ENCODE measurements around the gene CDC42BPB. TPM values are rescaled to one million over a fixed set of nuclear protein-coding genes. Genes with fewer than 3 reads are reported as not detected.

Gene CDC42BPB
- total RNA-seq, 4 donors from 2014 or later, result 90.7 to 153 (median 101) TPM

- intact Hi-C loops (cut with DNase I), result no loop called here
- Histone ChIP-seq H3K36me3 (peaks cover 0 to 4% of the 10 kb centered on the region in 2 donors), H3K27me3 (no peaks in the 10 kb centered on the region), H3K27ac (no peak overlapping the region), H3K4me3 (replicated peaks in 1 of 3) (no peak overlapping the region), H3K4me1 (peaks cover 9 to 20% of the 10 kb centered on the region in 2 donors), H3K9me3 (no peaks in the 10 kb centered on the region)
- DNase-seq, result no peak
- TF ChIP-seq POLR2A (IDR thresholded peaks at IDR 0.05) (no peak), CTCF (IDR thresholded peaks at IDR 0.05) (no peak)
- 60 to 67% methylated on average over 11 of the region's 11 CpGs for WGBS, 2 donors
Observed at GRCh38 chr14:103014466-103015228, 42.7 kb downstream of the CDC42BPB start.

GRCh38 chr14:103013028-103013427 lies 44.3 kb downstream of the CDC42BPB start:
- peaks cover 3 to 4% of the 10 kb centered on the region in 2 donors for H3K36me3 ChIP-seq
- H3K4me3 ChIP-seq (replicated peaks in 1 of 3), result no peak overlapping the region
- no peaks in the 10 kb centered on the region for H3K9me3 ChIP-seq
- H3K27ac ChIP-seq, result no peak overlapping the region
- whole genome bisulfite sequencing, 2 donors, result 92 to 96% methylated on average over 12 of the region's 12 CpGs
- intact Hi-C loops (cut with DNase I), result no loop called here
- H3K4me1 ChIP-seq, result peaks cover 9 to 20% of the 10 kb centered on the region in 2 donors
- DNase-seq, result no peak
- TF ChIP-seq CTCF (IDR thresholded peaks at IDR 0.05), result no peak
- no peak for TF ChIP-seq POLR2A (IDR thresholded peaks at IDR 0.05)
- no peaks in the 10 kb centered on the region for H3K27me3 ChIP-seq

- H3K27me3 ChIP-seq, result no peaks in the 10 kb centered on the region
- no peak for TF ChIP-seq POLR2A (IDR thresholded peaks at IDR 0.05)
- TF ChIP-seq CTCF (IDR thresholded peaks at IDR 0.05), result no peak
- H3K27ac ChIP-seq, result no peak overlapping the region
- no peaks in the 10 kb centered on the region for H3K9me3 ChIP-seq
- H3K4me3 ChIP-seq (replicated peaks in 1 of 3), result no peak overlapping the region
- H3K36me3 ChIP-seq, result peaks cover 4 to 9% of the 10 kb centered on the region in 2 donors
- DNase-seq, result no peak
- WGBS, 2 donors, result 74 to 84% methylated on average over 2 of the region's 2 CpGs
- intact Hi-C loops (cut with DNase I), result no loop called here
- peaks cover 0 to 9% of the 10 kb centered on the region in 2 donors for H3K4me1 ChIP-seq
Observed at GRCh38 chr14:103009559-103009958, 47.8 kb downstream of the CDC42BPB start.

GRCh38 chr14:103008768-103009357 lies 48.5 kb downstream of the CDC42BPB start:
- H3K4me1 ChIP-seq, result peaks cover 0 to 4% of the 10 kb centered on the region in 2 donors
- no peaks in the 10 kb centered on the region for H3K27me3 ChIP-seq
- WGBS, 2 donors, result 80 to 82% methylated on average over 15 of the region's 15 CpGs
- TF ChIP-seq POLR2A (IDR thresholded peaks at IDR 0.05) (no peak), CTCF (IDR thresholded peaks at IDR 0.05) (no peak)
- no peak for DNase-seq
- no peak overlapping the region for H3K27ac ChIP-seq
- intact Hi-C loops (cut with DNase I), result no loop called here
- H3K9me3 ChIP-seq, result no peaks in the 10 kb centered on the region
- no peak overlapping the region for H3K4me3 ChIP-seq (replicated peaks in 1 of 3)
- peaks cover 4 to 9% of the 10 kb centered on the region in 2 donors for H3K36me3 ChIP-seq

GRCh38 chr14:103008126-103008525 lies 49.2 kb downstream of the CDC42BPB start:
- DNase-seq, result no peak
- Histone ChIP-seq H3K4me3 (replicated peaks in 1 of 3) (no peak overlapping the region), H3K4me1 (peaks cover 0 to 4% of the 10 kb centered on the region in 2 donors), H3K27ac (no peak overlapping the region), H3K27me3 (no peaks in the 10 kb centered on the region), H3K36me3 (peaks cover 6 to 12% of the 10 kb centered on the region in 2 donors), H3K9me3 (no peaks in the 10 kb centered on the region)
- TF ChIP-seq CTCF (IDR thresholded peaks at IDR 0.05) (no peak), POLR2A (IDR thresholded peaks at IDR 0.05) (no peak)
- intact Hi-C loops (cut with DNase I), result no loop called here
- WGBS, 2 donors, result 68 to 79% methylated on average over 10 of the region's 10 CpGs
